GM19240 (cell line): ENCODE measurements around the gene ATF3.

Experiments used
- DNase-seq: peaks from one replicate; pipeline ENCODE4 v3.0.0; 2011; ENCODE audit warnings: low spot score; ENCODE audit not compliant: insufficient read length

Gene ATF3

DNA sequence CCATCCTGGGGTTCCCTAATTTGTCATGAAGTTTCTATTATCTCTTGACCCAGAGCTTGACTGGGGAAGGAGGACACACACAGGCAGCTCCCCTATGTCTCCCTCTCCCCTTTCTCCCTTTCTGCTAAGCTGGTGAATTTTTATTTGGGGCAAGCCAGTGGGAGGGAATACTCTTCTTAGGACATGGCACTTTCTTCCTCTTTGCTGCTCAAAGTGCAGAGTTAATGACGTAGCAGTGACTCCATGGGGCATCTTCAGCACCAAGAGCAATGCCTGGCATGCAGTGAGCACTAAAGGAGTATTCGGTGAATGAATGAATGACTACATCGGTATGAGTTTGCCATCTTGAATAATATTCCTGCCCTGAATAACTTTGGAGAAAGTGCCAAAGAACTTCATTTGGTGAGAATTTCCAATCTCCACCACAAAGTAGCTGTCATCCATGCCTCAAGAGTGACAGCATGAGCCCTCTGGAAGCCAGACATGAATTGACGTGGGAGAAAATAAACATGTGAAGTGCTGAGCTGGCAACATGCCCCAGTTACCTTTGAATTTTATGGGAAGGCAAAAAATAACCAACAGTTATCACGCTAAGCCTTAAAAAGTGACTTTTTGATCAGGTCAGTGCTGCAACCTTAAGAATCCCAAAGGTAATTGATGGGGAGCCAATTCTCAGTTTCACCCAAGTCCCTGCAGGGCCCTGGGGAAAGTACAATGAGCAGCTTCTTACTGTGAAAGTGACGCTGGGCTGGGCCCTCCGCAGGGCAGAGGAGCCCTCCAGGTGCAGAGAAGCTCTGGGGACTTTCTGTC is 22.1 kb upstream of the ATF3 start:
- no peak for DNase-seq

DNA sequence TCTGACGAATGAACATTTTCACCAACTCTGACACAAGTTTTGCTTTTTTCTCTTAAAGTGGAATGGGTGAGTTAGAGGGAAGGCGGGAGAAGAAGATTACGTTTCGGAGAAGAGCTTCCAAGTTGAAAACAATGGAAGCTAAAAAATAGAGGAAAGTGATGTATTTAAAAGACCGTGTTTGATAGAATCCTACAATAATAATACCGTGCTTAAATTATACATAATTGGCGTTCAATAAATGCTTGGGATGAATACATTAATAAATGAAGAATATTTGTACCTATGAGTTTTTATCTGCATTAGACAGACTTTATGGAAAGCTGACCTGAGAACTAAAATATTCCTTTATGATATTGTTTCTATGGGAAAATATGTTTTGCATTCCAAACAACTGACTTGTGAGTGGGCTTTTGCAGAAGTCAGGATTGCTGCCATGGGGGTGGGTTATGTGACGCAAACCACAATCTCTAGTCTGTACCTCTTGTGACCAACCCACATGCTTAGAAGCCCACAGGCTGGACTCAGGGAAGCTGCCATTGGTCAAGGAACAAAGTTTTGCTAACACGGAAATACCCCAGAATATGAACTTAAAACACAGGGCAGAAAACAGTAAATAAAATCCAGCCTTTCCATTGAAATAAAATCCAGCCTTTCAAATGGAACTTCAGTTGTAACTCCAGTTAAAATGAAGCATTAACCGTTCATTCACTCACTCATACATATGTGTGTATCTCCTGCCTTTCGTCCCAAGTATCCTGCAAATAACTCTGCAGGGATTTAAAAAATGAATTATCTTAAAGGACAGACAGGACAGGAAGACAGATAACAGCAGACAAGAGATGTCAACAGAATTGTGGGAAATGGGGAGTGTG is 21.3 kb upstream of the ATF3 start:
- DNase-seq: no peak

DNA sequence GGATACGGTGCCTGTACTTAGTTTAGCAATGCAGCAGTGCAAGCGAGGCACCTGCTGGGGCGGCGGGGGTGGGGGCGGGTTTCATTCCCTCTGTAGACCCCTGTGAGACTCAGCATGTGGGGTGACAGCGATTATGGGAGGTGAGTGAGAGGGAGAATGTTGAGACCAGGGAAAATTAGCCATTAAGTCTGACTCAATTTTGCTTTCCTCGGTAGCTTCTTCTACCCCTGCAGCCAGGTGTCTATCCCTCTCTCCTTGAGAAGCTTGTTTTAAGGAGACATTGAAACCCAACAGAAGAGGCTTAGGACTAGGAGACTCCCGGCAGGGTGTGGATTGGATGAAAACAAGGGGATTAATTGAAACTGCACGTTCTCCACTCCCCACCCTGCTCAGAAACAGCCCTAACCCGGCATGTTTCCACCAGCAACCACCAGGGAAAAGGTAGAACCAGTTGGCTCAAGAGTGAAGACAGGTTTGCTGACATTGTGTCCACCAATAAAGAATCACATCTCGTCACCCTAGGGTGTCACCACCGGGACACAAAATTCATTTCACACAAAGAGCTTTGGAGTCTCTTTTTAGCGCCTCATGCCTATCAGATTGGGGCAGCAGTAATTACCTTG is 20.6 kb upstream of the ATF3 start:
- no peak for DNase-seq

DNA sequence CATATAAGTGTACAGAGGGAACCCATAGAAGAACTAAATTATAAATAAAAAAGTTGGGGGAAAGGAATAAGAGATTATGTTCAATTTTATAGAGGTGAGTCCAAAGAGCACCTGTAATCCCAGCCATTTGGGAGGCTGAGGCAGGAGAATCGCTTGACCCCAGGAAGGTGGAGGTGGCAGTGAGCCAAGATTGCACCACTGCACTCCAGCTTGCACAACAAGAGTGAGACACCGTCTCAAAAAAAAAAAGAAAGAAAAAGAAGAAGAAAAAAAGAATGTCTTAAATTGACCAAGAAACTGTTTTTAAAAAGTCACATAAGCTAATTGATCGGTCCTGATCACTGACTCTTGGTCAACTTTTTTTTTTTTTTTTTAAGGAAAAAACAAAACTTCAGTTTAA is 19.1 kb upstream of the ATF3 start:
- DNase-seq: no peak

DNA sequence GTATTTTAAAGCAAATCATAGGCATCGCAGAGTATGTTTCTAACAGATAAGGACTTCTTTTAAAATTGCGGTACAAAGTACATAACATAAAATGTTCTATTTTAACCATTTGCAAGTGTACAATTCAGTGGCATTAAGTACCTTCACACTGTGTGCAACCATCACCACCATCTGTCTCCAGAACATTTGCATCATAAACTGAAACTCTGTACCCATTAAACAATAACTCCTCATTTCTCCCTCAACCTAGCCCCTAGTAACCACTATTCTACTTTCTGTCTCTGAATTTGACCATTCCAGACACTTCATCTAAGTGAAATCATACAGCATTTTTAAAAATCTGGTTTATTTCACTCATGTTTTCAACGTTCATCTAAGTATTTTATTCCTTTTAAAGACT is 16.6 kb upstream of the ATF3 start:
- DNase-seq: no peak

- no peak for DNase-seq
Observed at GRCh38 chr1:212593821-212594251, 14.7 kb upstream of the ATF3 start.

- no peak for DNase-seq
Observed at GRCh38 chr1:212594640-212595039, 13.9 kb upstream of the ATF3 start.

- DNase-seq: no peak
Observed at GRCh38 chr1:212595229-212595628, 13.3 kb upstream of the ATF3 start.

GRCh38 chr1:212595787-212596714 is 12.5 kb upstream of the ATF3 start:
- DNase-seq: peak; percentile 49

DNA sequence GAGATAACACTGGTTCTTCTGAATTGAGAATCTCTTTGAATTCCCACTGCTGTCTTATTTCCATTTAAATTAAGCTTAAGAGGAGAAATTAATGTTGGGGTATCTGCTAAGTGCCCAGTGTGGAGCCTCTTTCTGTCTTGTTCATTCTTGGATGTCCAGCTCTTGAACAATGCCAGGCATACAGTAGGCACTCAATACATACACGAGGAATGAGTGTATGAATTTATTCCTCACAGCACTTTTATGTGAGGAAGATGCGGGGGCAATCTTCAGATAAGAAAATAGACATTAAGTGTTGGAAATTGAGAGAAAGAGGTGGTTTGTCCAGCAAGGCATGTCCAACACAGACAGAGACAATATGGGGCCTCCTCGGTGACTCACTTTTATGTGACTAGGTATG is 11.8 kb upstream of the ATF3 start:
- no peak for DNase-seq

GRCh38 chr1:212597487-212597886 is 11.1 kb upstream of the ATF3 start:
- no peak for DNase-seq

GRCh38 chr1:212600071-212600915 is 8.3 kb upstream of the ATF3 start:
- DNase-seq: no peak

DNA sequence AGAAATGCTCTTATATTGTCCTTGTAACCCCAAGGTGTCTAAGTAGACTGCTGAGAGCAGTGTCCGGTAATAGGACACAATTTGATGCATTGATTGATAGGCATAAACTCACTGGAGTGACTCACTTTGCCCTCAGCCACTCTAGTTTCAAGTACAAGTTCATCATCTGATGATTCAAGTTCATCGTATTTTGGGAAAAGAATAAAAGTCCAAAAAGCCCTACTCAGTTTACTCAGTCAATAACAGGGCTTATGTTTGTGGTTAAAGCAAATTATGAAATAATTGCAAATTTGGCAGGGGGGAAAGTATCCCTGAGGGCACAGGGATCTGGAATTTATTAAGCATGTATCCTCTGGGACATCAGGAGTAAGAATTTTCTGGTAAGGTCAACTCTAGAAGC is 7.6 kb upstream of the ATF3 start:
- DNase-seq: no peak

- DNase-seq: no peak
Observed at GRCh38 chr1:212601524-212601923, 7.0 kb upstream of the ATF3 start.

DNA sequence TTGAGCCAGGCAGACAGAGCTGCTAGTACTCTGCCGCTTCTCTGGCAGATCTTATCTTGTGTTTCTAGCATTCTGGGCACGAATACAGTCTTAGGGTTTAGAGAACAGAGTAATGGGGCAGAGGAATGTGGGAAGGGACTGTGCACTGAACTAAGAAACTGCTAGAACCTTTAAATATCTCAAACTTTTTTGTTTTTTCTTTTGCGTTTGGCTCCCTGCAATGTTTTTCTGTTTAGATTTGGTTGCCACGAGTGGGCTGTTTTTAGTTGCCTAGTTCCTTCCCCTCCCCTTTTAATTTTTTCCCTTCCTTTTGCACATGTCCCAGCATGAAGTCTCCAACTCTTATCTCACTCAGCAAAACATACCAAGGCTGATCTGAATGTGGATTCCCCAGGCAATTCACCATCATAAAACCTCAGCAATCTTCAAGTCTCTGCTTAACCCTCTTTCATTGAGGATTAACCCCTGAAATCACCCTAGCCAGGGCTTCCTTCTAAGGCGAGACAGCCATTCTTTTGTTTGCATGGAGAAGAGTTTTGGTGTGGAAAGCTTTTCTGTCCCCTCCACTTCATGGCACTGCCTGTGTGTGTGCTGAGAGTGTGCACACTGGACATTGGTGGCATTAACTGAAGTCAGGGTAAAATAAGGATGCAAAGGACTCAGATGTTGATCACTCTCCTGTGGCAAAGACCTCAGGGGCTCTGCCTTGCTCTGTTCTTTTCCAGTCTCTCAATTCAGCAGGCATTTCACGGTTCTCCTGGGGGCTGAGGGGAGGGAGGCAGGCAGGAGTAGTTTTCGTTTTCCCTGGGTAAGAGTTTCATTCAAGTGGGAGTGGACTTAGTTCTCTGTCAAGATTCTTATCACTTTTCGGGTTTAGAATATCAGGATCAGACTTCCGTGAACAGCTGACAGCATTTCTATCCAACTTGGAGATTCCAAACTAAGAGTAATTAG is 2.8 kb upstream of the ATF3 start:
- no peak for DNase-seq

GRCh38 chr1:212606395-212607205 is 2.0 kb upstream of the ATF3 start:
- no peak for DNase-seq

DNA sequence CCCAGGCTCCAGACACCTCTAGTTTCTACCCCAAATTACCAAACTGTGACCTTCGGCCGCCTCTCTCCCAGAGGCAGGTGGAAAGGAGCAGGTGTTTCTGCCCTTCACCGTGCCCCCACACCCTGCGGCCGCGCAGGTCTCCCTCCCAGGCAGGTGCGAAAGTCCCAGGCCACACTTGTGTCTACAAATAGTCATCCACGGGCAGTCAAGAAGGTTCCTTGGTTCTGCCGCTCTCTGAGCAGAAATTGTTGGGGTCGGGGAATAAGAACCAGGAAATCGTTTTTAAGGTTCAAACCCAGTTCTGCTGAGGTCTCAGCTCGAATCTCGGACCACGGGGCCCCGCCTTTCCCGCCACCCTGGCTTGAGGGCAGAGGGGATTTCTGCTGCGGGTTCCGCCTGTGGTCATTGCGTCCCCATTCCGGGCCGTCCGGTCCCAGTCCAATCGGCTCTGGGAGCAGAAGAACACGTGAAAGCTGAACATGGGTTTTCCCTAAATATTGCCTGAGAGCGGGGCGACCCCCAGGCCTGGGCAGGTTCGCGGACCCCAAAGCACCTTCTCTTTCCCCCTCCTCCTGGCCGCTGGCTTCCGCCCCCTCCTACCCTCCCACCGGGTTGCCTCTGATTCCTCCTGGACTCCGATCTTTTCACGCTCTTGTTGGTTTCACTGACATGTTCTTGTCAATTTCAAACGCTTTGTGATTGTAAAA is 1.2 kb upstream of the ATF3 start:
- DNase-seq: no peak
